ENCODE results near the gene TFPI2. TPM values are rescaled to one million over a fixed set of nuclear protein-coding genes. Genes with fewer than 3 reads are reported as not detected.

Gene TFPI2
- total RNA-seq, 2 experiments from 2014 or later = not detected

- Histone ChIP-seq H3K27ac (ENCODE audit: low read depth, low read length, poor library complexity, severe bottlenecking) (no peak overlapping the region), H3K9me3 (ENCODE audit: low read length) (0 out of 2 replicates have a peak, but pooled peaks cover 5% of the 10 kb centered on the region), H3K4me3 (ENCODE audit: low read depth, low read length, poor library complexity, severe bottlenecking) (no peak overlapping the region), H3K36me3 (ENCODE audit: insufficient read depth, low read length) (no peaks in the 10 kb centered on the region), H4K20me1 (ENCODE audit: insufficient read depth, low read length) (no peaks in the 10 kb centered on the region), H2AFZ (ENCODE audit: low read length) (no peak overlapping the region), H3K9me2 (ENCODE audit: insufficient read depth, low read length) (no peaks in the 10 kb centered on the region), H3K4me2 (ENCODE audit: low read length) (no peak overlapping the region), H3K79me2 (ENCODE audit: insufficient read depth, low read depth, low read length) (no peaks in the 10 kb centered on the region), H3K4me1 (ENCODE audit: insufficient read depth, low read length, poor library complexity, severe bottlenecking) (no peaks in the 10 kb centered on the region)
- no peak for TF ChIP-seq EZH2phosphoT487 (IDR thresholded peaks at IDR 0.05; ENCODE audit: borderline replicate concordance, low read depth, low read length)
- TF ChIP-seq CTCF (conservative IDR thresholded peaks at IDR 0.05; ENCODE audit: low read length) = no peak
- intact Hi-C loops (cut with micrococcal nuclease; ENCODE audit: unreplicated experiment) = no loop called here
- CTCF ChIA-PET (ENCODE audit: unreplicated experiment) = no interaction called here
- no peak for DNase-seq (ENCODE audit: low spot score)
- no TSS peak for BruUV-seq (replicated peaks)
- POLR2A ChIA-PET = no interaction called here
Measured at GRCh38 chr7:93879356-93879755, 11.2 kb downstream of the TFPI2 start.

DNA sequence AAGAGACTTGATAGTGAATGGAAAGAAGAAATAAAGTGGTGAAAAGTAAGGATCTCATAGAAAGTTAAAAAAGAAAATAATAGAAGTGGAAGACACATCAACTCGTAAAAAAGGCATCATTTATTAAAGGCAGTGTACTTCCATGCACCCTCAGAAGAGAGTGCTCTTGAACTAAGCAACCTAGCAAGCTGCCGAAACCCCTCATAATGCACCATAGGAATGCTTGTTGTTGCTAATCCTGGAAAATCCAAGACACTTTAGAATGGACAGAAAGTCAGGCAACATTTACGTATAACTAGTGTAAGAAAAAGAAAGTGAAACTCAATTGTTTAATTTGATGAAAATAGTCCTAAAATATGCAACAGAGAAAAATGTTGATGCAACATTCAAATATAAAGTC is 12.8 kb downstream of the TFPI2 start:
- no TSS peak for BruUV-seq (replicated peaks)
- ChIA-PET POLR2A (no interaction called here), CTCF (ENCODE audit: unreplicated experiment) (no interaction called here)
- H4K20me1 ChIP-seq (ENCODE audit: insufficient read depth, low read length) = no peaks in the 10 kb centered on the region
- H3K4me3 ChIP-seq (ENCODE audit: low read depth, low read length, poor library complexity, severe bottlenecking) = no peak overlapping the region
- H3K9me2 ChIP-seq (ENCODE audit: insufficient read depth, low read length) = no peaks in the 10 kb centered on the region
- H3K36me3 ChIP-seq (ENCODE audit: insufficient read depth, low read length) = no peaks in the 10 kb centered on the region
- H3K4me1 ChIP-seq (ENCODE audit: insufficient read depth, low read length, poor library complexity, severe bottlenecking) = no peaks in the 10 kb centered on the region
- 0 out of 2 replicates have a peak, but pooled peaks cover 5% of the 10 kb centered on the region for H3K9me3 ChIP-seq (ENCODE audit: low read length)
- H3K4me2 ChIP-seq (ENCODE audit: low read length) = no peak overlapping the region
- intact Hi-C loops (cut with micrococcal nuclease; ENCODE audit: unreplicated experiment) = no loop called here
- no peak overlapping the region for H2AFZ ChIP-seq (ENCODE audit: low read length)
- TF ChIP-seq EZH2phosphoT487 (IDR thresholded peaks at IDR 0.05; ENCODE audit: borderline replicate concordance, low read depth, low read length) = no peak
- TF ChIP-seq CTCF (conservative IDR thresholded peaks at IDR 0.05; ENCODE audit: low read length) = peak; percentile 28; the same call in 1 of the 2 replicates
- no peak overlapping the region for H3K27ac ChIP-seq (ENCODE audit: low read depth, low read length, poor library complexity, severe bottlenecking)
- H3K79me2 ChIP-seq (ENCODE audit: insufficient read depth, low read depth, low read length) = no peaks in the 10 kb centered on the region
- no peak for DNase-seq (ENCODE audit: low spot score)

DNA sequence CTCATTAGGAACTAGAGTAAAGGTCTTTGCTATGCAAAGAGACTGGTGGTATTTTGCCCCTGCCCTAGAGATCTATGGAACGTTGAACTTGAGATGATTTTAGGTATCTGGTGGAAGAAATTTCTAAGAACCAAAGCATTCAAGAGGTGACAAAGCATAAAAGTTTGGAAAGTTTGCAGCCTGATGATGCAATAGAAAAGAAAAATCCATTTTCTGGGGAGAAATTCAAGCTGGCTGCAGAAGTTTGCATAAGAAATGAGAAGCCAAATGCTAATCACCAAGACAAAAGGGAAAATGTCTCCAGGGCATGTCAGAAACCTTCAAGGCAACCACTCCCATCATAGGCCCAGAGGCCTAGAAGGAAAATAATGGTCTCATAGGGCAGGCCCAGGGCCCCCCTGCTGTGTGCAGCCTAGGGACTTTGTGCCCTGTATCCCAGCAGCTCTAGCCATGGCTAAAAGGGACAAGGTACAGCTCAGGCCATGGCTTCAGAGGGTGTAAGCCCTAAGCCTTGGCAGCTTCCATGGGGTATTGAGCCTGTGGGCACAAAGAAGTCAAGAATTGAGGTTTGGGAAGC is 16.5 kb downstream of the TFPI2 start:
- intact Hi-C loops (cut with micrococcal nuclease; ENCODE audit: unreplicated experiment) = no loop called here
- CTCF ChIA-PET (ENCODE audit: unreplicated experiment) = no interaction called here
- no peaks in the 10 kb centered on the region for H4K20me1 ChIP-seq (ENCODE audit: insufficient read depth, low read length)
- no peaks in the 10 kb centered on the region for H3K4me1 ChIP-seq (ENCODE audit: insufficient read depth, low read length, poor library complexity, severe bottlenecking)
- TF ChIP-seq CTCF (conservative IDR thresholded peaks at IDR 0.05; ENCODE audit: low read length) (no peak), EZH2phosphoT487 (IDR thresholded peaks at IDR 0.05; ENCODE audit: borderline replicate concordance, low read depth, low read length) (no peak)
- H3K9me2 ChIP-seq (ENCODE audit: insufficient read depth, low read length) = no peaks in the 10 kb centered on the region
- no peak for DNase-seq (ENCODE audit: low spot score)
- no peaks in the 10 kb centered on the region for H3K79me2 ChIP-seq (ENCODE audit: insufficient read depth, low read depth, low read length)
- no peak overlapping the region for H3K4me2 ChIP-seq (ENCODE audit: low read length)
- no peaks in the 10 kb centered on the region for H3K36me3 ChIP-seq (ENCODE audit: insufficient read depth, low read length)
- H3K9me3 ChIP-seq (ENCODE audit: low read length) = no peaks in the 10 kb centered on the region
- BruUV-seq (replicated peaks) = no TSS peak
- no peak overlapping the region for H2AFZ ChIP-seq (ENCODE audit: low read length)
- no peak overlapping the region for H3K4me3 ChIP-seq (ENCODE audit: low read depth, low read length, poor library complexity, severe bottlenecking)
- no peak overlapping the region for H3K27ac ChIP-seq (ENCODE audit: low read depth, low read length, poor library complexity, severe bottlenecking)
- POLR2A ChIA-PET = no interaction called here

Data from OCI-LY7 (cell line).